ENCODE results near the gene NOL12.

The NOL12 gene

GRCh38 chr22:37732699-37733607 is 46.8 kb downstream of the NOL12 start:
- Mint-ChIP-seq H3K27me3 (no peaks in the 10 kb centered on the region), H3K4me3 (no peak overlapping the region), H3K36me3 (ENCODE audit: low read depth) (no peaks in the 10 kb centered on the region), H3K27ac (no peak overlapping the region), H3K9me3 (no peaks in the 10 kb centered on the region), H3K4me1 (ENCODE audit: low read depth) (peaks cover 2% of the 10 kb centered on the region)
- DNase-seq, result no peak

- no peaks in the 10 kb centered on the region for H3K9me3 Mint-ChIP-seq
- DNase-seq, result no peak
- H3K27ac Mint-ChIP-seq, result no peak overlapping the region
- H3K36me3 Mint-ChIP-seq (ENCODE audit: low read depth), result no peaks in the 10 kb centered on the region
- H3K27me3 Mint-ChIP-seq, result no peaks in the 10 kb centered on the region
- no peak overlapping the region for H3K4me3 Mint-ChIP-seq
- no peaks in the 10 kb centered on the region for H3K4me1 Mint-ChIP-seq (ENCODE audit: low read depth)
These were observed 47.7 kb downstream of the NOL12 start for GRCh38 chr22:37733625-37734401.

- Mint-ChIP-seq H3K27me3 (no peaks in the 10 kb centered on the region), H3K36me3 (ENCODE audit: low read depth) (no peaks in the 10 kb centered on the region), H3K4me3 (no peak overlapping the region), H3K4me1 (ENCODE audit: low read depth) (no peaks in the 10 kb centered on the region), H3K9me3 (no peaks in the 10 kb centered on the region), H3K27ac (no peak overlapping the region)
- no peak for DNase-seq
These were observed 48.2 kb downstream of the NOL12 start for GRCh38 chr22:37734402-37734700.

- H3K9me3 Mint-ChIP-seq, result no peaks in the 10 kb centered on the region
- no peak overlapping the region for H3K27ac Mint-ChIP-seq
- no peak for DNase-seq
- no peaks in the 10 kb centered on the region for H3K4me1 Mint-ChIP-seq (ENCODE audit: low read depth)
- no peaks in the 10 kb centered on the region for H3K36me3 Mint-ChIP-seq (ENCODE audit: low read depth)
- H3K4me3 Mint-ChIP-seq, result no peak overlapping the region
- no peaks in the 10 kb centered on the region for H3K27me3 Mint-ChIP-seq
These were observed 48.9 kb downstream of the NOL12 start for GRCh38 chr22:37734964-37735451.

GRCh38 chr22:37739035-37739434 is 52.9 kb downstream of the NOL12 start:
- Mint-ChIP-seq H3K4me1 (ENCODE audit: low read depth) (peaks cover 13% of the 10 kb centered on the region), H3K27me3 (no peaks in the 10 kb centered on the region), H3K27ac (no peak overlapping the region), H3K9me3 (no peaks in the 10 kb centered on the region), H3K36me3 (ENCODE audit: low read depth) (no peaks in the 10 kb centered on the region), H3K4me3 (no peak overlapping the region)
- no peak for DNase-seq

GRCh38 chr22:37739611-37740049 is 53.5 kb downstream of the NOL12 start:
- Mint-ChIP-seq H3K4me1 (ENCODE audit: low read depth) (peaks cover 18% of the 10 kb centered on the region), H3K27me3 (no peaks in the 10 kb centered on the region), H3K27ac (no peak overlapping the region), H3K36me3 (ENCODE audit: low read depth) (peaks cover 3% of the 10 kb centered on the region), H3K9me3 (no peaks in the 10 kb centered on the region), H3K4me3 (no peak overlapping the region)
- no peak for DNase-seq

- Mint-ChIP-seq H3K27ac (no peak overlapping the region), H3K36me3 (ENCODE audit: low read depth) (peaks cover 6% of the 10 kb centered on the region), H3K9me3 (no peaks in the 10 kb centered on the region), H3K27me3 (no peaks in the 10 kb centered on the region), H3K4me3 (no peak overlapping the region), H3K4me1 (ENCODE audit: low read depth) (peaks cover 25% of the 10 kb centered on the region)
- no peak for DNase-seq
These were observed 54.5 kb downstream of the NOL12 start for GRCh38 chr22:37740455-37741311.

GRCh38 chr22:37741312-37741795 is 55.2 kb downstream of the NOL12 start:
- H3K36me3 Mint-ChIP-seq (ENCODE audit: low read depth), result peaks cover 6% of the 10 kb centered on the region
- no peak overlapping the region for H3K27ac Mint-ChIP-seq
- H3K4me1 Mint-ChIP-seq (ENCODE audit: low read depth), result peaks cover 25% of the 10 kb centered on the region
- no peaks in the 10 kb centered on the region for H3K27me3 Mint-ChIP-seq
- H3K9me3 Mint-ChIP-seq, result no peaks in the 10 kb centered on the region
- no peak overlapping the region for H3K4me3 Mint-ChIP-seq
- no peak for DNase-seq

GRCh38 chr22:37742376-37743171 is 56.4 kb downstream of the NOL12 start:
- H3K4me3 Mint-ChIP-seq, result no peak overlapping the region
- no peaks in the 10 kb centered on the region for H3K9me3 Mint-ChIP-seq
- H3K27ac Mint-ChIP-seq, result no peak overlapping the region
- peaks cover 31% of the 10 kb centered on the region for H3K4me1 Mint-ChIP-seq (ENCODE audit: low read depth)
- no peaks in the 10 kb centered on the region for H3K27me3 Mint-ChIP-seq
- peaks cover 6% of the 10 kb centered on the region for H3K36me3 Mint-ChIP-seq (ENCODE audit: low read depth)
- DNase-seq, result no peak

Data from activated T-cell treated with anti-CD3 and anti-CD28 coated beads, Interleukin-2, amount 50 U/mL, for 24 hours (primary cell).